Duodenal mucosa (tissue), 2 donors: ENCODE measurements around the gene CEP152.

Experiments used
- H3K27ac ChIP-seq: one replicate; pipeline ENCODE4 v1.7.0; 2013; ENCODE audit warnings: low read depth, low read length
- H3K27me3 ChIP-seq, 2 donors: one replicate each; pipeline ENCODE4 v1.7.0; 2013; ENCODE audit warnings: low read length in 2 of 2, control low read depth in 1 of 2; ENCODE audit not compliant: insufficient read depth in 2 of 2, control insufficient read depth in 1 of 2
- H3K36me3 ChIP-seq, 2 donors: one replicate each; pipeline ENCODE4 v1.7.0; 2013; ENCODE audit warnings: low read length in 2 of 2, control low read depth in 1 of 2; ENCODE audit not compliant: insufficient read depth in 2 of 2, control insufficient read depth in 1 of 2
- H3K4me1 ChIP-seq, 2 donors: one replicate each; pipeline ENCODE4 v1.7.0; 2013; ENCODE audit warnings: low read length in 2 of 2, control low read depth in 1 of 2; ENCODE audit not compliant: insufficient read depth in 2 of 2, control insufficient read depth in 1 of 2
- H3K4me3 ChIP-seq, 2 donors: one replicate each; pipeline ENCODE4 v1.7.0; 2013; ENCODE audit warnings: low read length in 2 of 2, low read depth in 1 of 2
- H3K9ac ChIP-seq, 2 donors: one replicate each; pipeline ENCODE4 v1.7.0; 2013; ENCODE audit warnings: low read length in 2 of 2, low read depth in 1 of 2
- H3K9me3 ChIP-seq, 2 donors: one replicate each; pipeline ENCODE4 v1.7.0; 2013; ENCODE audit warnings: low read length in 2 of 2, control low read depth in 1 of 2; ENCODE audit not compliant: control insufficient read depth in 1 of 2

CEP152 gene

DNA sequence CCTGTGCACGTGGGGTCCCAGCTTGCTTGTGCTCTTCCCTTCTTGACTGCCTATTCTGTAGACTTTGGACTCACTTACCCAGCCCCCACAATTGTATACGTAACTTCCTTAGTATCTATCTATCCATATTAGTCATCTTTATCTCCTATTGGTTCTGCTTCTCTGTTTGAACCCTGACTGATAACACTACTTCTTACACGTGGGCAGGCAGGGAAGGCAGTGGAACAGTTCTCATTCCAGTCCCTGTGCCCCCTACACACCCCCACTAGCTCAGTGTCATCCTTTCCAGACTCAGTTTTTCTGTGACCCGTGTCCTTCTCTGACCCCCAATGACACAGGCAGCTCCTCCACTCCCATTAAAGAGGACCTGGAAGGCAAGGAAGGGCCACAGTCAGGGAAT is 91.2 kb downstream of the CEP152 start:
- no peak overlapping the region for H3K9ac ChIP-seq
- H3K27me3 ChIP-seq = no peaks in the 10 kb centered on the region
- no peaks in the 10 kb centered on the region for H3K4me1 ChIP-seq
- peaks cover 6 to 13% of the 10 kb centered on the region in 2 donors for H3K9me3 ChIP-seq
- H3K36me3 ChIP-seq = no peaks in the 10 kb centered on the region
- no peak overlapping the region for H3K4me3 ChIP-seq
- no peak overlapping the region for H3K27ac ChIP-seq

DNA sequence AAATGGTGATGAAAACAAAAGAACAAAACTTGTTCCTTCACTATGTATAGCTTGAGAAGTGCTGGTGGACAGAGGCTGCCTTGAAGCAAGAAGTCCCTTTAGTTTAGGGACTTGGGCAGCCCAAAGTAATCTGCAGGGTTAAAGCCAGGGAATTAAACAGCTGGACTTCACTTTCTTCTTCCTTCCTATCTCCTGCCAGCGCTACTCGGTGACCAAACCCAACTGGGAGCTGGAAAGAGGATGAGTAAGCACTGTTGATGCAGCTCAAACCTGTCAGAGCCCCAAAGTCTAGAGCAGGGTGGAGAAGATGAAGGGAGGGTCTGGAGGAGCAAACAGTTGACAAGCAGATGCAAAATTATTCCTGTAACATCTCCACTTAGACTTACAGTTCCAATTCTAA is 92.2 kb downstream of the CEP152 start:
- H3K27ac ChIP-seq = no peak overlapping the region
- no peak overlapping the region for H3K9ac ChIP-seq
- H3K4me3 ChIP-seq = no peak overlapping the region
- no peaks in the 10 kb centered on the region for H3K27me3 ChIP-seq
- H3K9me3 ChIP-seq = peaks cover 6 to 13% of the 10 kb centered on the region in 2 donors
- no peaks in the 10 kb centered on the region for H3K36me3 ChIP-seq
- H3K4me1 ChIP-seq = no peaks in the 10 kb centered on the region

DNA sequence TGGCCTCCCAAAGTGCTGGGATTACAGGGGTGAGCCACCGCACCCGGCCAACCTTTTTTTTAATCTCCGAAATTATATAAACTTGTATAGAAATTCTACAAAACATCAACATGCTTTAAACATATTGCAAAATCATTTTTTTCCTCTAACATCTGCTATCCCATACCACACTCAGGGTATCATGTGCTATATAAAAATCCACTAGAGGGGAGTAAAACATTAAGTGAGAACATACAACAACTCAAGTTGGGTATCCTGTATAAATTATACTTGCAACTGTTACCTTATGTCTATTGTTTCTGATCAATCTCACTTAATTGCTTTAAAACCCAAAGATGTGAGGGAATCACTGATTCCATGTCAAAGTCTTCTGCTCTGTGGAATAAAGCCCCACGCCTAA is 93.4 kb downstream of the CEP152 start:
- Histone ChIP-seq H3K27ac (no peak overlapping the region), H3K9me3 (peaks cover 6 to 13% of the 10 kb centered on the region in 2 donors), H3K36me3 (no peaks in the 10 kb centered on the region), H3K4me3 (no peak overlapping the region), H3K27me3 (no peaks in the 10 kb centered on the region), H3K4me1 (no peaks in the 10 kb centered on the region), H3K9ac (no peak overlapping the region)

DNA sequence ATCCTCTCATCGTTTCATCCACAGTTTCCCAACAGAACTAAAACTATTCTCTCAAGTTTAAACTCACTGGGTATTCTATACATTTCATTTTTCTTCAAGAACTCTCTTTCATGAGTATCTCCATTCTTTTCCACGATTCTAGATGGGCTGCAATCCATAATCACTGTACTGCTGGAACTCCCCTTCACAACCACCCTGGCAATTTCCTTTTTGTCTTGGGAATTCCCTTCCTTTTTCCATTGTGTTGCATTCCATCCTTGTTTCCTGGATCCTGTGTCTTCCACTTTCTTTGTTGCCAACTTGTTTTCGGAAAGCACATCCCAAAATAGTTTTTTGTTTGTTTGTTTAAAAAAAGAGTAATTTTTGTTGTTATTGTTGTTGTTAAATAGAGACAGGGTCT is 98.3 kb downstream of the CEP152 start:
- Histone ChIP-seq H3K27ac (no peak overlapping the region), H3K4me1 (no peaks in the 10 kb centered on the region), H3K36me3 (no peaks in the 10 kb centered on the region), H3K27me3 (no peaks in the 10 kb centered on the region), H3K9ac (no peak overlapping the region), H3K4me3 (no peak overlapping the region), H3K9me3 (peaks cover 6 to 13% of the 10 kb centered on the region in 2 donors)

DNA sequence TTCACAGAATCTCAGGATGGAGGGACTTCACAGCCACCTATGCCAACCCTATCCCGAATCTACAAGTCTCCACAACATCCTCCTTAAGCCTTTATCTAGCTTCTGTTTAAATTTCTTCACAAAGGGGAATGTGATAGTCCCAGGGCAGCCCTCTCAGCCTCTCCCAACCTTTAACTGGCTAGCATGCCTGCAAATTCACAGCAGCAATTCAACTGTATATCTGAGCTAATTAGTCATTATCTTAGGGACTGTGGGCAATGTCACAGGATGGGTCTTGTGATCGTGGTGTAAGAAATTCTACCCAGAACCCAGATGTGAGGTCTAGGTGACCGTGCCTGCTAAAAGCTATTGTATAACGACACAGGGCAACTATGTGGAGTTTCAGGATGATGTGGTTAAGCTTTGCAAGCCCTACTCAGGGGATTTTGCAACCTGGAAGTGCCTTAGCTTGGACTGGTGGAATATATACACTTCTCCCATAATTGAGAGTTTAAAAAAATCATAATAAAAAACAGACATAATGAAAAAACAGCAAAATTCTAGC is 99.8 kb downstream of the CEP152 start:
- no peak overlapping the region for H3K27ac ChIP-seq
- no peak overlapping the region for H3K9ac ChIP-seq
- peaks cover 1 to 4% of the 10 kb centered on the region in 2 donors for H3K9me3 ChIP-seq
- H3K4me3 ChIP-seq = no peak overlapping the region
- H3K36me3 ChIP-seq = no peaks in the 10 kb centered on the region
- H3K27me3 ChIP-seq = no peaks in the 10 kb centered on the region
- no peaks in the 10 kb centered on the region for H3K4me1 ChIP-seq

DNA sequence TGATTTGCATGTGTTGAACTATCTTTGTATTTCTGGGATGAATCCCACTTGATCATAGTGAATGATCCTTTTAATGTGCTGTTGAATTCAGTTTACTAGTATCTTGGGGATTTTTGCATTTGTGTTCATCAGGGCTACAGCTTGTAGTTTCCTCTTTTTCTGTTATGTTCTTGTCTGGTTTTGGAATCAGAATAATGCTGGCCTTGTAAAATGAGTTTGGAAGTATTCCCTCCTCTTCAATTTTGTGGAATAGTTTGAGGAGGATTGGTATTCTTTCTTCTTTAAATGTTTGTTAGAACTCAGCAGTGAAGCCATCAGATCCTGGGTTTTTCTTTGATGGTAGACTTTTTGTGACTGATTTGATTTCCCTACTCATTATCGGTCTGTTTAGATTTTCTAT is 102.2 kb downstream of the CEP152 start:
- no peaks in the 10 kb centered on the region for H3K36me3 ChIP-seq
- H3K4me3 ChIP-seq = no peak overlapping the region
- no peak overlapping the region for H3K27ac ChIP-seq
- no peaks in the 10 kb centered on the region for H3K27me3 ChIP-seq
- H3K9me3 ChIP-seq = peaks cover 0 to 5% of the 10 kb centered on the region in 2 donors
- H3K4me1 ChIP-seq = no peaks in the 10 kb centered on the region
- no peak overlapping the region for H3K9ac ChIP-seq

DNA sequence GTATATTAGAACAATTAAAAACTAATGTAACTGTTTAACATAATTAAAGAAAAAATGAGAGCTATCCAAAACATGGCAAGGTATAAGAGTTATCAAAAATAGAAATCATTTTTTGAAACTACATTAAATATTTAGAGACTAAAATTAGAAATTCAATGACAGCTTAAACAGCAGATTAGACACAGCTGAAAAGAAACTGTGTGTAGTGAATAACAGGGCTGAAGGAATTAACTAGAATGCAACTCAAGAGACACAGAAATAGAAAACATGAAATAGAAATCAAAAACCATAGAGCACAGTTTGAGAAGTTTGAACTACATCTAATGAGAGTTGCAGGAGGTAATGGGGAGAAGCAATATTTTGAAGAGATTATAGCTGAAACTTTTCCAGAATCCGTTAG is 105.5 kb downstream of the CEP152 start:
- Histone ChIP-seq H3K27me3 (no peaks in the 10 kb centered on the region), H3K9me3 (peaks cover 0 to 5% of the 10 kb centered on the region in 2 donors), H3K36me3 (no peaks in the 10 kb centered on the region), H3K4me3 (no peak overlapping the region), H3K9ac (no peak overlapping the region), H3K4me1 (no peaks in the 10 kb centered on the region), H3K27ac (no peak overlapping the region)

DNA sequence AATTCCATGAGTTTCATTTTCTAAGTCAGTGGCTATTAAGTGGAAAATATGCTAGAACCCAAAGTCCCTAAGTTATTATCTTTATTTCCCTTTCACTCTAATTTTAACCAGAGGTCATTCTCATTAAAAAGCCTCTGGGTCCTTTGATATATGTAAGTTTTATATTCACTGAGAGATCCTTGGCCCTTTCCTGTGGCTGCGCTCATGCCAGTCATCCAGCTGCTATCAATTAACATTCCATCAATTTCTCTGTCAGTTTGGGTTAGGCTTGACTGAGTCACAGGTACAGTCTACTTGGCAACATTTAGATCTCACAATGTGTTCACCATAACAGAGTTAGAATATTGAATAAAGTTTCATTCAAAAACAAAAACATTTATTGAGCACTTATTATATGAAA is 107.3 kb downstream of the CEP152 start:
- H3K9me3 ChIP-seq = peaks cover 0 to 5% of the 10 kb centered on the region in 2 donors
- no peaks in the 10 kb centered on the region for H3K36me3 ChIP-seq
- H3K9ac ChIP-seq = no peak overlapping the region
- H3K27me3 ChIP-seq = no peaks in the 10 kb centered on the region
- H3K4me1 ChIP-seq = no peaks in the 10 kb centered on the region
- no peak overlapping the region for H3K27ac ChIP-seq
- no peak overlapping the region for H3K4me3 ChIP-seq

DNA sequence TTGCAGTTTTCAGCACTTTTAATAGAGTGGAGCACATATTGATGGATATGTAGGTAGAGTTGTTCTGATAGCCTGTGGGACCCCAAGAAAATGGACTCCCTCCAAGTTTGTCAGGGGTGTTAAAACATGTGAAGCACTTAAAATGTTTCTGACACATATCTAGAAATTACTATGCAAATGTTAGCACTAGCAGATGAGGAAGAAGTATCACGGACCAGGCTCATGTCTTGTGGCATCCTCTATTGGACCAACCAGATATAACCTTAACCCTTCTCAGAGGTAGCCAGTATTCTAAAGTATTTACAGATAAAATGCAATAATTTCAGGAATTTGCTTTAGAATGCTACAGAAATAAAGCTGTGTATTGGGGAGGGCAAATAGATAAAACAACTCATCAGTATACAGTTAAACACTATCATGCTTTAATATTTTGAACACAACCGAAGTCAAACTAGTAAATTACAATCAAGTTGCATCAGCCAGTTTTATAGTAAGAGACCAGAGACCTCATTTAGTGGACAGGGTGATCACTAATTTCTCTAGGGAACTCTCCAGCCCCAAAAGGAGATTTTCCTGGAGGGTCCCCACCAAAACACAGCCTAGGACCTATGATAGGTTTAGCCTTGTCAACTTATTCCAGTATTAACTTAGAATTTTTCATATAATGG is 108.2 kb downstream of the CEP152 start:
- Histone ChIP-seq H3K4me1 (no peaks in the 10 kb centered on the region), H3K36me3 (no peaks in the 10 kb centered on the region), H3K9me3 (peaks cover 0 to 5% of the 10 kb centered on the region in 2 donors), H3K27me3 (no peaks in the 10 kb centered on the region), H3K4me3 (no peak overlapping the region), H3K27ac (no peak overlapping the region), H3K9ac (no peak overlapping the region)

DNA sequence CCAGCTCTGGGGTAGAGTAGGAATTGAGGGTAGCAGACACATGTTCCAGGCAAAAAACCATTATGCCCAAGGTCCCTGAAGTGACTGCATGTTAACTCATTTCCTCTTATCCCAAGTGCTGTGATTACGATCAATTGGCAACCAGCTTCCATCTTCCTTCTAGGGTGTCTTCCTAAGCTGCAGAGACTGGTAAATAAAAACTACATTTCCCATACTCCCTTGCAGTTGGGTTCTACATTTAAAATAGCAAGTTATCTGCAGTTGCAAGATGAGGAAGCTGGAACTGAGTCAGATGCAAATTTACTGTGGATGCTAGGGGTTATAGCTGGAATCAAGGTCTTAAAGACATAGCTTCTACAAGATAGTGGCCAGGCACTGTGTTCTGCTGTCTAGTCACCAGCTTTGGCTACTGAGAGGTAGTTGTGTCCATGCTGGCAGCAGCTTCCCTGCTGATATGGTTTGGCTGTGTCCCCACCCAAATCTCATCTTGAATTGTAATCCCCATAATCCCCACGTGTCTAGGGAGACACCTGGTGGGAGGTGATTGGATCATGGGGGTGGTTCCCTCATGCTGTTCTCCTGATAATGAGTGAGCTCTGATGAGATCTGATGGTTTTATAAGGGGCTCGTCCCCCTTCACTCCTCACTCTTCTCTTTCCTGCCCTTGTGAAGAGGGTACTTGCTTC is 114.1 kb downstream of the CEP152 start:
- H3K27ac ChIP-seq = no peak overlapping the region
- no peak overlapping the region for H3K9ac ChIP-seq
- no peaks in the 10 kb centered on the region for H3K9me3 ChIP-seq
- no peak overlapping the region for H3K4me3 ChIP-seq
- no peaks in the 10 kb centered on the region for H3K4me1 ChIP-seq
- no peaks in the 10 kb centered on the region for H3K27me3 ChIP-seq
- H3K36me3 ChIP-seq = no peaks in the 10 kb centered on the region
